Osteocyte (in vitro differentiated cells): ENCODE measurements around the gene NIN. TPM values are rescaled to one million over a fixed set of nuclear protein-coding genes. Genes with fewer than 3 reads are reported as not detected.
A peak's percentile ranks its signal among the peaks of the same experiment; 100 is the strongest.

ENCODE experiments used
- DNase-seq: peaks from one replicate; pipeline ENCODE4 v3.0.0; 2021; ENCODE audit warnings: mixed read lengths; ENCODE audit not compliant: unreplicated experiment; ENCODE audit errors: extremely low spot score
- H3K27ac Mint-ChIP-seq: one replicate; pipeline ENCODE4 v1.8.0; 2021; ENCODE audit warnings: mild to moderate bottlenecking, mixed read lengths; ENCODE audit not compliant: unreplicated experiment
- H3K27me3 Mint-ChIP-seq: one replicate; pipeline ENCODE4 v1.8.0; 2021; ENCODE audit warnings: mixed read lengths; ENCODE audit not compliant: unreplicated experiment
- H3K36me3 Mint-ChIP-seq: one replicate; pipeline ENCODE4 v1.8.0; 2021; ENCODE audit warnings: mixed read lengths; ENCODE audit not compliant: unreplicated experiment
- H3K4me1 Mint-ChIP-seq: one replicate; pipeline ENCODE4 v1.8.0; 2021; ENCODE audit warnings: mixed read lengths; ENCODE audit not compliant: unreplicated experiment
- H3K4me3 Mint-ChIP-seq: one replicate; pipeline ENCODE4 v1.8.0; 2021; ENCODE audit warnings: mild to moderate bottlenecking, moderate library complexity, mixed read lengths; ENCODE audit not compliant: unreplicated experiment
- H3K9me3 Mint-ChIP-seq: one replicate; pipeline ENCODE4 v1.8.0; 2021; ENCODE audit warnings: mixed read lengths; ENCODE audit not compliant: unreplicated experiment
- CTCF ChIP-seq: fragments of 200-600 bp; sonication (generic); IDR thresholded peaks from 2 replicates; pipeline ENCODE4 v1.5.0; 2021; ENCODE audit warnings: antibody characterized with exemption, mild to moderate bottlenecking, moderate library complexity
- total RNA-seq: library from RNA; stranded (reverse); gene quantifications from 2 replicates; pipeline ENCODE4 v1.2.1, GENCODE V29; 2021

Gene NIN
- total RNA-seq, 1 donor from 2014 or later, result 50.2 TPM

DNA sequence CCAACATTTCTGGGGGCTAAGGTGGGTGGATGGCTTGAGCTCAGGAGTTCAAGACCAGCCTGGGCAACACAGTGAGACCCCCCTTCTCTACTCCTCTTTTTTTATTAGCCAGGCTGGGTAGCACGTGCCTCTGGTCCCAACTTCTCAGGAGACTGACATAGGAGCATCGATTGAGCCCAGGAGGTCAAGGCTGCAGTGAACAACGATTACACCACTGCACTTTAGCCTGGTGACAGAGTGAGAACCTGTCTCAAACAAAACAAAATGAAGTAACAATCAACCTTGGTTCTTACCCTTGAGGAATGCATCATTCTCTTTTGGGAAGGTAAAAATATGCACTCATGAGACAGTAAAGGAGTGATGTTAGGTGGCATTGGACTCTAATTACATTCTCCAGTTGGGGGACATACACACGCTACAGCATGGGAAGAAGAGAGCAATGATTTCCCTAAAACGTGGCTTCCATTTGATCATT is 3.9 kb upstream of the NIN start:
- TF ChIP-seq CTCF, result no peak
- Mint-ChIP-seq H3K27me3 (no peaks in the 10 kb centered on the region), H3K4me1 (peaks cover 15% of the 10 kb centered on the region), H3K36me3 (no peaks in the 10 kb centered on the region), H3K9me3 (no peaks in the 10 kb centered on the region), H3K27ac (no peak overlapping the region), H3K4me3 (no peak overlapping the region)
- DNase-seq, result no peak

- Mint-ChIP-seq H3K9me3 (no peaks in the 10 kb centered on the region), H3K27ac (no peak overlapping the region), H3K27me3 (no peaks in the 10 kb centered on the region), H3K4me3 (no peak overlapping the region), H3K36me3 (no peaks in the 10 kb centered on the region), H3K4me1 (peaks cover 33% of the 10 kb centered on the region)
- TF ChIP-seq CTCF, result no peak
- no peak for DNase-seq
These were observed 2.1 kb upstream of the NIN start for GRCh38 chr14:50832935-50833630.

- H3K27me3 Mint-ChIP-seq, result no peaks in the 10 kb centered on the region
These were observed 785 bp upstream of the NIN start for GRCh38 chr14:50831726-50832168.

GRCh38 chr14:50830044-50830931 is 674 bp downstream of the NIN start:
- peak overlapping the region; percentile 86 for H3K27ac Mint-ChIP-seq
- TF ChIP-seq CTCF, result no peak
- no peaks in the 10 kb centered on the region for H3K27me3 Mint-ChIP-seq
- peaks cover 28% of the 10 kb centered on the region for H3K4me1 Mint-ChIP-seq
- peaks cover 2% of the 10 kb centered on the region for H3K36me3 Mint-ChIP-seq
- H3K9me3 Mint-ChIP-seq, result no peaks in the 10 kb centered on the region
- H3K4me3 Mint-ChIP-seq, result peak overlapping the region; percentile 91
- peak; percentile 86 for DNase-seq

More at GRCh38 chr14:50831726-50832168, 785 bp upstream of the NIN start:
- H3K9me3 Mint-ChIP-seq, result no peaks in the 10 kb centered on the region
- H3K36me3 Mint-ChIP-seq, result peaks cover 2% of the 10 kb centered on the region
- H3K4me1 Mint-ChIP-seq, result peaks cover 27% of the 10 kb centered on the region
- DNase-seq, result no peak
- peak overlapping the region; percentile 93 for H3K4me3 Mint-ChIP-seq
- TF ChIP-seq CTCF, result no peak
- peak overlapping the region; percentile 81 for H3K27ac Mint-ChIP-seq
